Measurements from ENCODE around the gene ING1.
"Not testable (repeated sequence)": the region's sequence is repeated elsewhere in the genome, so short reads cannot be mapped to it uniquely, and the experiment has no call there.

ING1 gene

DNA sequence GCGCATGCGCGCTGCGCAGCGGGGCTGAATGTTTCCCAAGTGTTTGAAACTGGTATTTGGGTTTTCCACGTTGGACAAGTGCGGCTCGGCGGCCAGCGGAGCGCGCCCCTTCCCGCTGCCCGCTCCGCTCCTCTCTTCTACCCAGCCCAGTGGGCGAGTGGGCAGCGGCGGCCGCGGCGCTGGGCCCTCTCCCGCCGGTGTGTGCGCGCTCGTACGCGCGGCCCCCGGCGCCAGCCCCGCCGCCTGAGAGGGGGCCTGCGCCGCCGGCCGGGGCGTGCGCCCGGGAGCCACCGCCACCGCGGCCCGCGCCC, at the start of gene ING1:
Gene ING1, plus strand, starts transcription at position 59 of the 311 bp plus-strand sequence. CDS start 450 bp downstream, outside the sequence.
- no peak for DNase-seq

DNA sequence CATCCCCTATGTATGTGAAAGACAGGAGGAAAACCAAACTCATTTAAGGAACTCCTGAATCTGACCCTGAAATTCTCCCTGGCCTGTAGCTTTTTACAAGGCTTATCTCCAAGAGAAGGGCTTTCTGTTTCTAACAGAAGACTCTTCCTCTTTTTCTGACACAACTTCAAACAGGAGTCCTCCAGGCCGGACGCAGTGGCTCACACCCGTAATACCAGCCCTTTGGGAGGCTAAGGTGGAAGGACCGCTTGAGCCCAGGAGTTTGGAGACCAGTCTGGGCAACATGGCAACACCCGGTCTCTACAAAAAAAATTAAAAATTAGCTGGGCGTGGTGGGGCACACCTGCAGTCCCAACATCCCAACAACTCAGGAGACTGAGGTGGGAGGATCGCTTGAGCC, 49.5 kb upstream of the ING1 start:
- no peak for DNase-seq

GRCh38 chr13:110664673-110665072, 48.8 kb upstream of the ING1 start:
- DNase-seq: no peak

DNA sequence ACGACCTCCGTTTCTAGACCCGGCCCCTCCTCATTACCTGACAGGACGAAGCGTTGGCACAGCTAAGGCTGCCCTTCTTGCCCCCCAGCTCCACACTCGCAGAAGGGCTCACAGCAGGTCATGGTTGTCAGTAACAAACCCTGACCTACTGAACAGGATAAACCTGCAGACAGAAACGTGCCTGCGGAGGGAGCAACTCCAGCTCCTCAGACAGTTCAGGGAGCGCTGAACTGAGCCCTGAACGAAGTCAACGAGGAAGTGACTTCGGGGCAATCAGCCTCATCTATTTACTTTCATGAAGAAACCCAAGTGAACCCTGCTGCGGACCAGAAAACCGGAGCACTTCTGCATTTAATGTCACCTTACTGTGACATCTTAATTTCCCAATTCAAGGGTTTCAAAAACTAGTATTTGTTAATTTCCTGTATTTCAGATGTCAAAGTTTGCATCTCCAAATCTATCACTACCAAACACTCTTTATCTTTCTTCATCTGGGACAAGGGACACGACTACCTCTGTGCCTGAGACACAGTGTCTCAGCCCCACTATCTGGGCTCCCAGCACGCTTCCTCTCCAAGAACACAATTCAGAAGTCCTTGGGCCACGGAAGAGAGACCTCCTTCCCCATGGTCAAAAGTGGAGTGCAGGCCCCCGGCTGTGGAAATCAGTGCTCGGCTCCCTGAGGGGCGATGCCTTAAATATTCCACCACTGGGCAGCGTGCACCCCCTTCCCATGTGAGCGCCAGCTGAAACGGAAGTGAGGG, 47.8 kb upstream of the ING1 start:
- no peak for DNase-seq

DNA sequence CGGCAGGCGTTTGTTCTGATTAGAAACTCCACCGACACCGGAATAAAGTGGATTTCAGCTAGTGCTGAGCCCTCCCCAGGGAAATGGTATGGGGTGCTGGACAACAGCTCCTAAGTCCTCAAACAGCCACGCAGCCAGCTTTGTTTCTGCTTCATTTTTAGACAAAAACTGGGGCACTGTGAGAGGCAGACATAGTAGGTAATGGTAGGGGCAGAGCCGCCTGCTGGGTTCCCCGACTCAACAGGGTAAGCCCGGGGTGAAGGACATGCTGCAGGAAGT, 47.3 kb upstream of the ING1 start:
- DNase-seq: no peak

GRCh38 chr13:110669036-110669435, 44.5 kb upstream of the ING1 start:
- no peak for DNase-seq

DNA sequence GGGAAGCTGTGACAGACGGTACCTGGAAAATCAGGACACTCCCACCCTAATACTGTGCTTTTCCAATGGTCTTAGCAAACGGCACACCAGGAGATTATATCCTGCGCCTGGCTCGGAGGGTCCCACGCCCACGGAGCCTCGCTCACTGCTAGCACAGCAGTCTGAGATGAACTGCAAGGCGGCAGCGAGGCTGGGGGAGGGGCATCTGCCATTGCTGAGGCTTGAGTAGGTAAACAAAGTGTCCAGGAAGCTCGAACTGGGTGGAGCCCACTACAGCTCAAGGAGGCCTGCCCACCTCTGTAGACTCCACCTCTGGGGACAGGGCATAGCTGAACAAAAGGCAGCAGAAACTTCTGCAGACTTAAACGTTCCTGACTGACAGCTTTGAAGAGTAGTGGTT, 43.7 kb upstream of the ING1 start:
- not testable (repeated sequence) for DNase-seq

DNA sequence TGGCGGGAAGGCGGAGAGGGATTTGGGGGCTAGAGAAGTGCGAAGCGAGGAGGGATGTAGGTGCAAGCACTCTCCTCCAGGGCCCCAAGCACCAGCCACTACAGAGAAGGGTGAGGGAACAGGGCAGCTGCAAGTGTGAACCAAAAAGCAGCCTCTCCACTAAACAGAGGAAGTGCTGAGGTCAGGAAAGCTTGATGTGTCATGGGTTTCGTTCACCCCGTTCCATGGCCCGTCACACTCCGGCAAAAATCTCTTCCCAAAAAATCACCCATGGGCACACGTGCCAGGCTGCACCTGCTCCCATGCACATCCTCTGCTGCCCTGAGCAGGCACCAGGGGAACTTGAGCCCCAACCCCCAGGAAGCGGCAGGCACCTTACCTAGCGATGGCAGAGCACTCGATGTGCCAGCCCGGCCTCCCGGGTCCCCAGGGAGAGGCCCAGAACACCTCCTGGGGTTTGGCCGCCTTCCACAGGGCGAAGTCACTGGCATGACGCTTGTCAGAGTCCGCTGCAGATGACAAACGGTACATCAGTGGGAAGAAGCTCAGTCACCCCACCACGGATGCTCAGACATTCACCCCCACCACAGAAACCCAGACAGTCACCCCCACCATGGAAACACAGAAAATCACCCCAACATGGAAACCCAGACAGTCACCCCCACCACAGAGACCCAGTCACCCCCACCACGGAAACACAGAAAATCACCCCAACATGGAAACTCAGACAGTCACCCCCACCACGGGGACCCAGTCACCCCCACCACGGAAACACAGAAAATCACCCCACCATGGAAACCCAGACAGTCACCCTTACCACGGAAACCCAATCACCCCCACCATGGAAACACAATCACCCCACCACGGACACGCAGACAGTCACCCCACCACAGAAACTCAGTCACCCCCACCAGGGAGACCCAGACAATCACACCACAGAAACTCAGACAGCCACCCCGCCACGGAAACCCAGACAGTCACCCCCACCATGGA, 36.6 kb upstream of the ING1 start:
- no peak for DNase-seq

- DNase-seq: no peak
Observed at GRCh38 chr13:110677731-110678545, 35.6 kb upstream of the ING1 start.

- DNase-seq: no peak
Observed at GRCh38 chr13:110680852-110681251, 32.6 kb upstream of the ING1 start.

GRCh38 chr13:110681868-110682550, 31.5 kb upstream of the ING1 start:
- no peak for DNase-seq

- no peak for DNase-seq
Observed at GRCh38 chr13:110682746-110683145, 30.8 kb upstream of the ING1 start.

DNA sequence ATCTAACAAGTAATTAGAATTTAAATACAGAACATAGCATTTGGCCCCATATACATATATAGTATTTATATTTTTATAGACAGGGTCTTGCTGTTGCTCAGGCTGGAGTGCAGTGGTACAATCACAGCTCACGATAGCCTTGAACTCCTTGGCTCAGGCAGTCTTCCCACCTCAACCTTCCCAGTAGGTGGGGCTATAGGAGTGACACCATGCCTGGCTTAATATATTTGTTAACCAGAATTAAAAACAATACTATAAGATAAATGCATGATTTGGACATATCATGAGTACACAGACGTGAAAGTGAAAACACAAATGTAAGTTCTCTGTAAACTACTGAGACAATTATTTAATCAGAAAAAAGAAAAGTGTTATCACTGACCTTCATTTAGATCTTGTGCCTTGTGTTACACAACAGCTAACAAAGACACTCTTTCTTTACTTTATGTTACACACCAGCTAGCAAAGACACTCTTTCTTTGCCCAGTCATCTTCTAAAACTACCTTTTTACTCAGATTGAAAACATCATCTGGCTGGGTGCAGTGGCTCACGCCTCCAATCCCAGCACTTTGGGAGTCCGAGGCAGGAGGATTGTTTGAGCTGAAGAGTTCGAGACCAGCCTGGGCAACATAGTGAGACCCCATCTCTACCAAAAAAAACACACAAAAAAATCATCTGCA, 30.2 kb upstream of the ING1 start:
- no peak for DNase-seq

GRCh38 chr13:110683921-110684320, 29.6 kb upstream of the ING1 start:
- DNase-seq: no peak

DNA sequence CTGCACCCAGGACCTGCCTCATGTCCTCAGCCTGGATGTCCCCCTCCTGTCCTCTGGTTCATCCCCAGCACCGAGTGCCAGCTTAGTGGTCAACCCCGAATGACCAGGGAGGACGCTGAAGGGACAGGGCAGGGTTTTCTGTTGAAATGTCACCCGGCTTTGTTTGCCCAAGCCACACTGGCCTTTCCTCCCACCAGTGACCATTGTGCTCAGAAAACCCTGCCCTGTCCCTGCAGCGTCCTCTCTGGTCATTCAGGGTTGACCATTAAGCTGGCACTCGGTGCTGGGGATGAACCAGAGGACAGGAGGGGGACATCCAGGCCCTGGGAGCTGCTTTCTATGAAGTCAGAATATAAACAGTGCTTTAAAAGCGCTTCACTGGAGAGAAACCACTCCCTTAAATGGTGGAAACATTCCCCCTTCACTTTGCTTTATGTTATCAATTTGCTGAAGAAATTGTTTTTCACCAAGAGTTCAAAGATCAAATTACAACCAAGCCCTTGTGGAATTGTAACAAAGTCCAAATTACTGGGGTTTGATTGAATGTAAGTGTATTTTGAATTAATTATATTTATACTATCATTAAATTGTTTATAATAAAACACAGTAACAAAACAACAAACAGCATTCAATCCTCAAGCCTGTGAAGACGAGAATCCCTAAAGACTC, 29.0 kb upstream of the ING1 start:
- no peak for DNase-seq

DNA sequence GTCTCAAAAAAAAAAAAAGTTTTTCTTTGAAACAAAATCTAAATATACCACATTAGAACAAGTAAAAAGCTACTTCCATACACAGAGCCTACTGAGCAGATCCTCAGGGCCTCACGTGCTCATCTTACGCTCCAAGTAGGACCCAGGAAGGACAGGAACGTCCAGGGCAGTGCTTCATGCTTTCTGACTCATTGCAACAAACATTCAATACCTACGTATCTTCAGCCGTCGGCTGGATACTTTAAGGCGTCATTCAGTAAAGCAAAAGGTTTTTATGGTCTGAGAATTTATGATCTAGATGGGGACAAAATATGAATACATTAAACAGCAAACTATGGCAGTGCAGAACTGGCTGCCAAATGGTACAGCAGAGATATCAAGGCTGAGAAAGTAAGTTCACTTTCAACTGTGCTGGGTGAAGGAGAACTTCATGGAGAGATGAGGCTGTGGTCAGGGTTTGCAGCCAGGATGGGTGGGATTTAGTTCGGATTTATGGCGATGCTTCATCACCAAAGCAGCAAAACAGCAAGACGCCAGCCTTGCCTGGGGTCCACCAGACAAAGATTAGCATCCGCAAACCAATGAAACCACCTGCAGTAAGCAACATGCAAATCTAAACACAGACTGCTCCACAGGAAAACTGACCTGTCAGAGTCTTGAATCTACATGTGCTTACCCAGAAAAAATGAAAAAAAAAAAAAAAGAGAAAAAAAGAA, 28.0 kb upstream of the ING1 start:
- DNase-seq: no peak

DNA sequence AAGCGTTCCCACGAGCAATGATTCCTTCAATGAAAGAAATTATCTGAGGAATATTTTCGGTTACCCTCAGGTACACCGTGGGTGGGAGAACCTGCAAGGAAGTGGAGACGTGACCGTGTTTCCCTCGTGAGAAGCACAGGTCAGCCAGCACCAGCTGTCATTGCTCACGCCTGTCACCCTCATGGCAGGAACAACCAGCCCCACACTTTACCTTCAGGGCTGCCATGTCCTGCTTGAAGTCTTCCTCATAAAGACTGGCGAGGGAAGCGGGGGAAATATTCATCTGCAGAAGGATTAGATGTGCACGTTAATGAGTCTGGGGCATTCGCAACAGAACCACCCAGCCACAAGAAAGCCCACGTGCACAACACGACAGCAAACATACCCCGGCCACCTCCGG, 25.8 kb upstream of the ING1 start:
- DNase-seq: no peak

DNA sequence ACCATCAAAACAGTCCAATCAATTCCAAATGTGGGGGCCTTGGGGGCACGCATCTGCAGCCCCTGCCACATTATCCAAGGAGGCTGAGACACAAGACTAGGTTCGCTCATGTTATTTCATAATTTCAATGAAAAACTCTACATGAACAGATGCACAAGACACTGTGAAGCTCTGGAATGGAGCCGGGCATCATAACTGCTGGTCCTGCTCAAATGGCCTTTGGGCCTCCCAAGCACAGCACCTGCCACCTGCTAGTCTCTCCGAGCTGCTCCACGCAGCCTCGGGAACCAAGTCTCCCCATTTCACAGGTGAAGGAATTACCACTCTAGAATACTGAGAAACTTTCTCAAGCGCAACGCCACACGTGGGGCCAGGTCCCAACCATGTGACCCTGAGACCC, 24.5 kb upstream of the ING1 start:
- no peak for DNase-seq

- no peak for DNase-seq
Observed at GRCh38 chr13:110689711-110690110, 23.8 kb upstream of the ING1 start.

GRCh38 chr13:110690516-110690915, 23.0 kb upstream of the ING1 start:
- no peak for DNase-seq

DNA sequence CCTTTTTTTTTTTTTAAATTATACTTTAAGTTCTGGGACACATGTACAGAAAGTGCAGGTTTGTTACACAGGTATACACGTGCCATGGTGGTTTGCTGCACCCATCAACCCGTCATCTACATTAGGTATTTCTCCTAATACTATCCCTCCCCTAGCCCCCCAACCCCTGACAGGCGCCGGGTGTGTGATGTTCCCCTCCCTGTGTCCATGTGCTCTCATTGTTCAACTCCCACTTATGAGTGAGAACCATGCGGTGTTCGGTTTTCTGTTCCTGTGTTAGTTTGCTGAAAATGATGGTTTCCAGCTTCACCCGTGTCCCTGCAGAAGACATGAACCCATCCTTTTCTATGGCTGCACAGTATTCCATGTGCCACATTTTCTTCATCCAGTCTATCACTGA, 17.7 kb upstream of the ING1 start:
- DNase-seq: not testable (repeated sequence)
